ENCODE measurements around the gene AGAP1.

Gene AGAP1

DNA sequence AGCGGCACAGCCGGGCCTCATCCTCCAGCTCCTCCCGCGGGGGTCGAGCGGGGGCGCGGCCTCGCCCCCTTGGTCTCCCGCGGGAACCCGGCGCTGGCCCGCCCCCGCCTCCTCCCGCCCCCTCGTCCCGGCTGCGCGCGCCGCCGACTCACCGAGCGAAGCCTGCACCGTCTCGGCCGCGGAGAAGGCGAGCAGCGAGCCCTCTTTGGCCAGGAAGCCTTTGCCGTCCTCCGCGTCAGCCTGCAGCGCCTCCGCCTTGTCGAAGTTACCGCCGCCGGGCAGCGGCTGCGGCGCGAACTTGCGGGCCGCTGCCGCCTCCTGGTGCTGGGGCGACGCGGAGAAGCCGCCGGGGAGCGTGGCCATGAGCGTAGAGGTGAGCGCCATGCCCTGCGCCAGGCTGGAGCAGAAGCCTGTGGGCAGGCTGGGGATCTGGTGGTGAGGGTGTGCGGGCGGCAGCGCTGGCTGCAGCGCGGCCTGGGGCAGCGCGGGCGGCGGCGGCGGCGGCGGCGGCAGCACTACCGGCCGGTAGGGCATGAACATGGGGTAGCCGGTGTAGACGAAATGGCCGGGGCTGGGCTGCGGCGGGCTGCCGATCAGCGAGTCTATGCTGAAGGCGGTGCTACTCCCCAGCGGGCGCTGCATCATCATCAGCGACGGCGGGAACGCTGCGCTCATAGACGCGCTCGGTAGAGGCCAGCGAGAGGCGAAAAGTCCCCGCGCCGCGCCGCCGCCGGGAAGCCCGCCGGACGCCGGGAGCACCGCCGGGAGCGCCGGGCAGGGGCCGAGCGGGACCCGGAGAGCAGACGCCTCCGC, 673.7 kb downstream of the AGAP1 start:
- Histone ChIP-seq H3K4me3 (ENCODE audit: low read length) (peak overlapping the region; percentile 35; the same call in 1 of the 2 replicates), H3K9me3 (ENCODE audit: control insufficient read depth, insufficient read depth, low read length) (no peaks in the 10 kb centered on the region), H3K27ac (ENCODE audit: low read length) (no peak overlapping the region), H3K36me3 (ENCODE audit: control insufficient read depth, insufficient read depth, low read length) (no peaks in the 10 kb centered on the region), H3K27me3 (ENCODE audit: control insufficient read depth, insufficient read depth, low read length) (peaks cover 80% of the 10 kb centered on the region), H3K4me1 (ENCODE audit: control insufficient read depth, insufficient read depth, low read length) (peaks cover 10% of the 10 kb centered on the region)
- no CpG with 5 or more reads among the region's 112 CpGs for WGBS (ENCODE audit: insufficient coverage, insufficient read length)
- no peak for DNase-seq (ENCODE audit: low read depth, low spot score)

DNA sequence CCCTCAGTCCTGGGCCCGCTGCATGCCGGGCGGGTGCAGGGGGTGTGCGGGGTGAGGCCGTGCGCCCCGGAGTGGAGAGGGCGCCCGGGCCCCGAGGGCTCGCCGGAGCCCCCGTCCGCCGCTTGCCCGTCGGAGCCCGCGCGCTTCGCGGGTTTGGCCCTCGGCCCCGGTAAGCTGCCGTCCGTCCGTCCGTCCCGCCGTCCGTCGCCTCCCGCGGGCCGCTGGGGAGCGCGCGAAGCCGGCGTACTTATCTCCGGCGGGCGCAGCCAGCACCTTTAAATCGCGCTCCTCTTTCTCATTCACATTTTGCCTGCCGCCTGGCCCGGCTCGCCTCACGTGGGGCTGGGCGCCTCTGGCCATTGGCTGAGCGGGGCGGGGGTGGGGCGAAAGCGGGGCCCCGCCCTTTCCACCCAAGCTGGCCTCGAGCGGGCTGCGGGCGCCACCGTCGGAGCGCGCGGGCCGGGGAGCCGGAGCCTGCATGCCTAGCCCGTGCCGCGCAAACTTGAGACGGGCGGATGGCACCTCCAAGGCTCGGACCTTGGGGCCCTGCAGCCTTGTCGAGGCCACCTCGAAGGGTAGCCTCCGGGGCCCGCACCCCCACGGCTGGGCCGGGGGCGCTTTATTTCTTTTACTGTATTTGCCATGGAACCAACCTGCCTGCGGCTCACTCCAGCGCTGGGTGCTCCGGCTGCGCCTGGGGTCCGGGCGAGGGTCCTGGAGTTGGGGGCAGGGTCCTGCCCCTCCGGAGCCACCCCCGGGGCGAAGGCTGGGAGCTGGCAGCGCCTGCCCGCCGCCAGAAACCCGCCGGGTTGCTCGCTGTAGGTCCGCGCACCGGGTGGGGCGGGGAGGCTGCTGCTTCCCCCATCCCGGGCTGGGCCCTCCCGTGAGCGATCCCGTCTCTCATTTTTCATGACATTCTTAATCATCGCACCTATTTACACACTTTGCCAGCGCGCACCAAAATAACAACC, 674.6 kb downstream of the AGAP1 start, which contains the start of gene GBX2:
Gene GBX2 (minus strand): TSS at position 277 of the 971 bp plus-strand sequence. CDS start 415 bp downstream, outside the sequence.
- DNase-seq (ENCODE audit: low read depth, low spot score): no peak
- Histone ChIP-seq H3K4me3 (ENCODE audit: low read length) (peak within 1 kb of the TSS; percentile 35; the same call in 1 of the 2 replicates), H3K27me3 (ENCODE audit: control insufficient read depth, insufficient read depth, low read length) (peaks cover 80% of the 10 kb centered on the region), H3K9me3 (ENCODE audit: control insufficient read depth, insufficient read depth, low read length) (no peaks in the 10 kb centered on the region), H3K36me3 (ENCODE audit: control insufficient read depth, insufficient read depth, low read length) (no peaks in the 10 kb centered on the region), H3K27ac (ENCODE audit: low read length) (no peak within 1 kb of the TSS), H3K4me1 (ENCODE audit: control insufficient read depth, insufficient read depth, low read length) (peaks cover 12% of the 10 kb centered on the region)
- WGBS (ENCODE audit: insufficient coverage, insufficient read length): no CpG with 5 or more reads among the region's 105 CpGs

DNA sequence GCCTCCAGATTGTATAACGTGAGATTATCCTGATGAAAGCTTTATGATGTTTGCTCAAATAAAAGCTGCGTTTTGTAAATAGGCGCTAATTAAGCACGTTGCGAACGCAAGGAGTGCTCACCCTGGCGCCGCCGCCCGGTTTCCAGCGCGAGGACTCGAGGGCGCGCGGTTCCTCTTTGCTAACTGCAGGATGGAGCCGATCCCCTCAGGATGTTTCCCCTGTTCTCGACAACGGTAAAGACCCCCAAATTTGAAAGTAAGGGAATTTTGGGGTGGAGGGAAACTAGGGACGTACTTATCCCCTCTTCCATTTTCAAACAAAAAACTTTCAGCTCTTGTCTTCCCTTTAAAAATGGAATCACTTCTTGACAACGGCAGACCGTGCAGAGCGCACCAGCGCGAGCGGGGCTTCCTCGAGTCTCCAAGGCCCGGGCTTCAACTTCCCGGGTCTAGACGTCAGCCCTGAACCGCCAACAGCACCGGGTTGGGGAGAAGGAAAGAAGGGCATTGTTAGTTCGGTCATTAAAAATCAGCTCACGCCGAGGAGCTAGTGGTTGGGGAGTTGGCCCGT, 675.4 kb downstream of the AGAP1 start:
- no peak overlapping the region for H3K4me3 ChIP-seq (ENCODE audit: low read length)
- peaks cover 13% of the 10 kb centered on the region for H3K4me1 ChIP-seq (ENCODE audit: control insufficient read depth, insufficient read depth, low read length)
- H3K27ac ChIP-seq (ENCODE audit: low read length): no peak overlapping the region
- peaks cover 83% of the 10 kb centered on the region for H3K27me3 ChIP-seq (ENCODE audit: control insufficient read depth, insufficient read depth, low read length)
- no peak for DNase-seq (ENCODE audit: low read depth, low spot score)
- WGBS (ENCODE audit: insufficient coverage, insufficient read length): no CpG with 5 or more reads among the region's 36 CpGs
- no peaks in the 10 kb centered on the region for H3K9me3 ChIP-seq (ENCODE audit: control insufficient read depth, insufficient read depth, low read length)
- no peaks in the 10 kb centered on the region for H3K36me3 ChIP-seq (ENCODE audit: control insufficient read depth, insufficient read depth, low read length)

DNA sequence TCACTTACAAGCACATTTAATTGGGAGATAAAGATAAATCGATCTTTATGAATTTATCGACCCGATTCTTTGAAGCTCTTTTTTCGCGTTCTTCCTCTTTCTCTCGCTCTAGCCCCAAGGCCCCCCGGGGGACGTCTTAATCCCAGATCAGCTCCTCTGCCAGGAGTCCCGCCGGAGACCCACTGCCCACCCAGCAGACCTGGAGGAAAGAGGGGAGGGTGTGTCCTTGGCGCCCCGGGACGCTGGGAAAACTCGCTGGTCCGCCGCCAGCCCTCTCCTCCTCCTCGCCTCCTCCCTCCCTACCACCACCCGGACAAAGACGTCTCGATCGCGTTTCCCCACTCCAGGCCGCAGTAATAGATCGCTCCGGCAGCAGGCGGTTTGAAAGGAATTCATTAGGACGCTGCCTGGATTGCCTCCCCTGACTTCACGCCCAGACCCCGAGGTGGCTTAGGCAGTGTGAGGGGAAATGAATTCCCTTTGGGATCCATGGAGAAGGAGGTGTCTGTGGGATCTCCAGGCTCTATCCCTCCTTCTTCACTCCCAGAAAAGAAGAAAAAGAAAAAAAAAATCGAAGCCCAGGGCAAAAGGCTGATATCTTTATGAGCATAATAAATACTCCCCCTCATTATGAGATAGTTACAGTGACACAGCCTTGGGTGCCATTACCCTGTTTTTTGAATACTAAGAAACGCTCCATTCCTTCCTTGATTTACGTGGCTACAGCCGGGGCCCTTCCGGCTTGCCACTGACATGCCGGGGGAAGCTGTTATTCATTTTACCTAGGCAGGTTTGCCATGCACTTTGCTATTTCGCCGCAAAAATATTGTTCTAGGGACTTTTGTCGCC, 676.1 kb downstream of the AGAP1 start:
- Histone ChIP-seq H3K36me3 (ENCODE audit: control insufficient read depth, insufficient read depth, low read length) (no peaks in the 10 kb centered on the region), H3K27ac (ENCODE audit: low read length) (no peak overlapping the region), H3K4me1 (ENCODE audit: control insufficient read depth, insufficient read depth, low read length) (peaks cover 15% of the 10 kb centered on the region), H3K27me3 (ENCODE audit: control insufficient read depth, insufficient read depth, low read length) (peaks cover 86% of the 10 kb centered on the region), H3K4me3 (ENCODE audit: low read length) (no peak overlapping the region), H3K9me3 (ENCODE audit: control insufficient read depth, insufficient read depth, low read length) (no peaks in the 10 kb centered on the region)
- DNase-seq (ENCODE audit: low read depth, low spot score): no peak
- no CpG with 5 or more reads among the region's 38 CpGs for WGBS (ENCODE audit: insufficient coverage, insufficient read length)

DNA sequence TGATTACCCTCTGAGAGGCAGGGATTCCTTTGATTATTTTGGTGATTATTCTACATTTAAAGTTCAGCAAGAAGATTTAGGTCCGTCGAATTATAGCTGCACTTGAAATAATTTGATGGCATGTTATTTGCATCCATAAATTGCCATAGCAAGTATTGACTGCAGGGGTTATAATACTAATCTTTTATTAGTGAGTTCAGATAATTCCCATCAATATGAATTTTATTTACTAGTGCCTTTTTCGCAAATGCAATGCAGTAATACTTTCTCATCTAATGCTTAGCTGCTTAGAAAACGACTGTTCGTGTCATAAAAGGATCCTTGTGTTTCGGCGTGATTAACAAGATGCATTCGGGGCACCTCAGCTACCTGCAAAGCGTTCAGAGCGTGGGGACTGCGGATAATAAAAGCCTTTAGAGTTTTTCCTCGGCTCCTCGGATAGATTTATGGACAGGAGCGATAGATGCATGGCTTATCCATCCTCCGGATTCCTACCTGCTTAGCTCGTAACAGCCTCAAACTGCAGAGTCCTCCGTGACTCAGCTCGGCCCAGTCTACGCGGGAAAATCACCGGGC, 676.8 kb downstream of the AGAP1 start:
- Histone ChIP-seq H3K4me3 (ENCODE audit: low read length) (no peak overlapping the region), H3K27ac (ENCODE audit: low read length) (no peak overlapping the region), H3K27me3 (ENCODE audit: control insufficient read depth, insufficient read depth, low read length) (peaks cover 86% of the 10 kb centered on the region), H3K4me1 (ENCODE audit: control insufficient read depth, insufficient read depth, low read length) (peaks cover 15% of the 10 kb centered on the region), H3K36me3 (ENCODE audit: control insufficient read depth, insufficient read depth, low read length) (no peaks in the 10 kb centered on the region), H3K9me3 (ENCODE audit: control insufficient read depth, insufficient read depth, low read length) (no peaks in the 10 kb centered on the region)
- DNase-seq (ENCODE audit: low read depth, low spot score): no peak
- no CpG with 5 or more reads among the region's 21 CpGs for WGBS (ENCODE audit: insufficient coverage, insufficient read length)

DNA sequence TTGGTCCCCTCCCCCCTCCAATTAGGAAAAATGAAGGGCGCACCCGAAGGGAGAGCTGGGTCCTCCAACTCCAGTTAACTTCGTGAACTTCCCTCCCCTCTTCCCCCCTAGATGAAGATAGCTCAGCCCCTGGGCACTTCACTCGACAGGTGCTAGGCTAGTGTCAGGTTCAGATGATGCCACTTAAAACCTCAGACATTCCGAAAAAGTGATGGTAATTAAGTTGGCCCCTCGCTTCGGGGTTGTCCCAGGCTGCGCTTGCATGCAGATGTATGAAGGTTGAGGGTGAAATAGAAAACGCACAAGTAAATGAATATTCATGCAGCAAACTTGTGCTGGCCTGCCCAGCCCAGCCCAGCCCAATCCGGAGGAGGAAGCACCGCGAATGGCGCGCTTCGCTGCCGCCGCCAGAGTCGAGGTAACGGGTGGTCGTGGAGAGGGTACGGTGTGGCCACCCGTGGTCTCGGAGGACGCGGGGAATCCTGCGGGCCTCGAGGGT, 677.4 kb downstream of the AGAP1 start:
- H3K4me3 ChIP-seq (ENCODE audit: low read length): no peak overlapping the region
- WGBS (ENCODE audit: insufficient coverage, insufficient read length): no CpG with 5 or more reads among the region's 27 CpGs

DNA sequence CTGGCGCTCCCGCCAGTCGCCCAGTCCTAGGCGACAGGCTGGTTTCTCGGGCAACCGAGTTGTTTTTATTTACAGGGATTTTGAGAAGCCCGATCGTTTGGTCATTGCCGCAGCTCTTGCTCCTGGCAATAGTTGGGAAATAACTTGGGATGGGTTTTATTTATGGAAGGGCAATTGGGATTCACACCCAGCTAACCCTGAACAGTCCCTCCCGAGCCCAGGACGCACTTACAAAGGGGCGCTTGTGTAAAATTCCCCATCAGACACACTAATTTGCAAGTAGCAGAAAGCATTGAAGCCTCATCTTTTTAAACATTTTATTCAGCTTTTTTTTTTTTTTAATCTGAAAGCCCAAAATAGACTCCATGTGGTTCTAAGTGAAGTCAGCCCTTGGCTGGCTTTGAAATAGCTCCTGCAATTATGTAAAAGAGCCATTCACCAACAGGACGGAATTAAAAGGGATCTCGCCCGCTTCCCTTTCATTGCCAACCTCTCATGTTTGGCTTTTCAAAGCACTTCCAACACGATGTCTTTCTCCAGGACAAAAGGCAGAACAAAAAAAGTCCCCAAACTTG, 677.9 kb downstream of the AGAP1 start:
- Histone ChIP-seq H3K36me3 (ENCODE audit: control insufficient read depth, insufficient read depth, low read length) (no peaks in the 10 kb centered on the region), H3K27me3 (ENCODE audit: control insufficient read depth, insufficient read depth, low read length) (peaks cover 77% of the 10 kb centered on the region), H3K9me3 (ENCODE audit: control insufficient read depth, insufficient read depth, low read length) (no peaks in the 10 kb centered on the region), H3K4me3 (ENCODE audit: low read length) (no peak overlapping the region), H3K4me1 (ENCODE audit: control insufficient read depth, insufficient read depth, low read length) (peaks cover 13% of the 10 kb centered on the region), H3K27ac (ENCODE audit: low read length) (no peak overlapping the region)
- no peak for DNase-seq (ENCODE audit: low read depth, low spot score)
- WGBS (ENCODE audit: insufficient coverage, insufficient read length): no CpG with 5 or more reads among the region's 16 CpGs

More for the DNA sequence above, 677.4 kb downstream of the AGAP1 start:
- Histone ChIP-seq H3K27me3 (ENCODE audit: control insufficient read depth, insufficient read depth, low read length) (peaks cover 83% of the 10 kb centered on the region), H3K9me3 (ENCODE audit: control insufficient read depth, insufficient read depth, low read length) (no peaks in the 10 kb centered on the region), H3K36me3 (ENCODE audit: control insufficient read depth, insufficient read depth, low read length) (no peaks in the 10 kb centered on the region), H3K4me1 (ENCODE audit: control insufficient read depth, insufficient read depth, low read length) (peaks cover 15% of the 10 kb centered on the region), H3K27ac (ENCODE audit: low read length) (no peak overlapping the region)
- no peak for DNase-seq (ENCODE audit: low read depth, low spot score)

GRCh38 chr2:236172255-236173035, 678.6 kb downstream of the AGAP1 start:
- Histone ChIP-seq H3K9me3 (ENCODE audit: control insufficient read depth, insufficient read depth, low read length) (no peaks in the 10 kb centered on the region), H3K27ac (ENCODE audit: low read length) (no peak overlapping the region), H3K27me3 (ENCODE audit: control insufficient read depth, insufficient read depth, low read length) (peaks cover 72% of the 10 kb centered on the region), H3K36me3 (ENCODE audit: control insufficient read depth, insufficient read depth, low read length) (no peaks in the 10 kb centered on the region), H3K4me1 (ENCODE audit: control insufficient read depth, insufficient read depth, low read length) (peaks cover 13% of the 10 kb centered on the region), H3K4me3 (ENCODE audit: low read length) (no peak overlapping the region)
- WGBS (ENCODE audit: insufficient coverage, insufficient read length): no CpG with 5 or more reads among the region's 46 CpGs
- no peak for DNase-seq (ENCODE audit: low read depth, low spot score)

Measured in iPS DF 6.9 (cell line).